ENCODE measurements around the gene TTC32.

TTC32 gene

DNA sequence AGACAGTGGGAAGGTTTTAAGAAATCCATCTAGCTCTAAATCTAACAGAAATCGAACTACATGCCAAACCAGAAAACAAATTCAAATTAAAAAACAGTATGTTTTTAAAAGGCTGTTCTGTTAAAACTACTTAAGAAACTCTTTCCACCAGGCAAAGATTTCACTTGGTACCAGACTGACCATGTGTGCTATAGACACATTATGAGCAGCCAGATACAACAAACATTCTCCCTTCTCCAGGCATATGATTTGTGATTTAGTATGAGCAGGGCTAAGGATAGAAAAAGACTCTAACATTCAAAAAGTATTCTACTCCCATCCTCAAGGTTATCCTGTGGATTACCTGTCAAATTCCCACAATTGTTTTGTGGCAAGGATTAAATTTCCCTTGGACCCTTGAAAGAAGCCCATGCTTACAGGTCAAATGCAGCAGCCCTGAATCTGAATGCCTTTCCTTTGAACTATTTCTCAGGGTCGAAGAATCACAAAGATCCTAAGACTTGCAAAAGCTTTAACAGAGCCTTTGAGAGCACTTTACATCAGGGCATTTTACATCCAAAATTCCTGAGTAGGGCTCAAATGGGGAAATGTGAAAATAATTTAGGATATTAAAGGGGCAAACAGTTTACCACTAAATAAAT lies 42.5 kb upstream of the TTC32 start:
- Histone ChIP-seq H3K4me1 (ENCODE audit: low read length) (no peaks in the 10 kb centered on the region), H3K79me2 (ENCODE audit: low read length) (no peaks in the 10 kb centered on the region), H3F3A (ENCODE audit: insufficient read depth, low read length) (no peaks in the 10 kb centered on the region), H3K4me3 (ENCODE audit: low read length) (no peak overlapping the region), H3K36me3 (replicated peaks; ENCODE audit: insufficient read depth, low read length) (no peaks in the 10 kb centered on the region), H3K9ac (ENCODE audit: low read length) (no peak overlapping the region), H3K27ac (ENCODE audit: low read length) (no peak overlapping the region), H3K9me3 (replicated peaks; ENCODE audit: insufficient read depth, low read length) (no peaks in the 10 kb centered on the region), H4K20me1 (ENCODE audit: insufficient read depth, low read length) (no peaks in the 10 kb centered on the region), H2AFZ (ENCODE audit: low read length) (no peak overlapping the region), H3K4me2 (ENCODE audit: low read depth, low read length) (no peak overlapping the region), H3K27me3 (replicated peaks; ENCODE audit: insufficient read depth, low read length) (no peaks in the 10 kb centered on the region), H3K9me2 (replicated peaks; ENCODE audit: insufficient read depth, low read length) (no peaks in the 10 kb centered on the region)
- DNase-seq = no peak
- TF ChIP-seq EZH2 (optimal IDR thresholded peaks at IDR 0.05; ENCODE audit: low read depth, low read length) = no peak
- no peak for TF ChIP-seq EZH2phosphoT487 (IDR thresholded peaks at IDR 0.05; ENCODE audit: low read length)
- TF ChIP-seq, protein P1, sequence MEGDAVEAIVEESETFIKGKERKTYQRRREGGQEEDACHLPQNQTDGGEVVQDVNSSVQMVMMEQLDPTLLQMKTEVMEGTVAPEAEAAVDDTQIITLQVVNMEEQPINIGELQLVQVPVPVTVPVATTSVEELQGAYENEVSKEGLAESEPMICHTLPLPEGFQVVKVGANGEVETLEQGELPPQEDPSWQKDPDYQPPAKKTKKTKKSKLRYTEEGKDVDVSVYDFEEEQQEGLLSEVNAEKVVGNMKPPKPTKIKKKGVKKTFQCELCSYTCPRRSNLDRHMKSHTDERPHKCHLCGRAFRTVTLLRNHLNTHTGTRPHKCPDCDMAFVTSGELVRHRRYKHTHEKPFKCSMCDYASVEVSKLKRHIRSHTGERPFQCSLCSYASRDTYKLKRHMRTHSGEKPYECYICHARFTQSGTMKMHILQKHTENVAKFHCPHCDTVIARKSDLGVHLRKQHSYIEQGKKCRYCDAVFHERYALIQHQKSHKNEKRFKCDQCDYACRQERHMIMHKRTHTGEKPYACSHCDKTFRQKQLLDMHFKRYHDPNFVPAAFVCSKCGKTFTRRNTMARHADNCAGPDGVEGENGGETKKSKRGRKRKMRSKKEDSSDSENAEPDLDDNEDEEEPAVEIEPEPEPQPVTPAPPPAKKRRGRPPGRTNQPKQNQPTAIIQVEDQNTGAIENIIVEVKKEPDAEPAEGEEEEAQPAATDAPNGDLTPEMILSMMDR (IDR thresholded peaks at IDR 0.05; ENCODE audit: low read length) = no peak

- H3K9ac ChIP-seq (ENCODE audit: low read length) = no peak overlapping the region
- no peak overlapping the region for H2AFZ ChIP-seq (ENCODE audit: low read length)
- TF ChIP-seq EZH2phosphoT487 (IDR thresholded peaks at IDR 0.05; ENCODE audit: low read length) (no peak), EZH2 (optimal IDR thresholded peaks at IDR 0.05; ENCODE audit: low read depth, low read length) (no peak)
- TF ChIP-seq, protein P1 (IDR thresholded peaks at IDR 0.05; ENCODE audit: low read length) = no peak
- H3K36me3 ChIP-seq (replicated peaks; ENCODE audit: insufficient read depth, low read length) = no peaks in the 10 kb centered on the region
- H4K20me1 ChIP-seq (ENCODE audit: insufficient read depth, low read length) = no peaks in the 10 kb centered on the region
- H3K27me3 ChIP-seq (replicated peaks; ENCODE audit: insufficient read depth, low read length) = no peaks in the 10 kb centered on the region
- H3K4me1 ChIP-seq (ENCODE audit: low read length) = no peaks in the 10 kb centered on the region
- no peak overlapping the region for H3K4me2 ChIP-seq (ENCODE audit: low read depth, low read length)
- DNase-seq = no peak
- no peaks in the 10 kb centered on the region for H3K9me2 ChIP-seq (replicated peaks; ENCODE audit: insufficient read depth, low read length)
- H3K9me3 ChIP-seq (replicated peaks; ENCODE audit: insufficient read depth, low read length) = no peaks in the 10 kb centered on the region
- no peak overlapping the region for H3K27ac ChIP-seq (ENCODE audit: low read length)
- no peak overlapping the region for H3K4me3 ChIP-seq (ENCODE audit: low read length)
- H3K79me2 ChIP-seq (ENCODE audit: low read length) = no peaks in the 10 kb centered on the region
- no peaks in the 10 kb centered on the region for H3F3A ChIP-seq (ENCODE audit: insufficient read depth, low read length)
Measured at GRCh38 chr2:19943189-19943588, 41.4 kb upstream of the TTC32 start.

GRCh38 chr2:19942199-19942598 lies 40.4 kb upstream of the TTC32 start:
- H3K4me3 ChIP-seq (ENCODE audit: low read length) = no peak overlapping the region
- no peak for DNase-seq
- H2AFZ ChIP-seq (ENCODE audit: low read length) = no peak overlapping the region
- no peaks in the 10 kb centered on the region for H3K9me3 ChIP-seq (replicated peaks; ENCODE audit: insufficient read depth, low read length)
- H4K20me1 ChIP-seq (ENCODE audit: insufficient read depth, low read length) = no peaks in the 10 kb centered on the region
- no peak overlapping the region for H3K4me2 ChIP-seq (ENCODE audit: low read depth, low read length)
- no peaks in the 10 kb centered on the region for H3K9me2 ChIP-seq (replicated peaks; ENCODE audit: insufficient read depth, low read length)
- H3K9ac ChIP-seq (ENCODE audit: low read length) = no peak overlapping the region
- no peaks in the 10 kb centered on the region for H3K79me2 ChIP-seq (ENCODE audit: low read length)
- no peaks in the 10 kb centered on the region for H3K36me3 ChIP-seq (replicated peaks; ENCODE audit: insufficient read depth, low read length)
- TF ChIP-seq EZH2 (optimal IDR thresholded peaks at IDR 0.05; ENCODE audit: low read depth, low read length) = no peak
- TF ChIP-seq EZH2phosphoT487 (IDR thresholded peaks at IDR 0.05; ENCODE audit: low read length) = no peak
- TF ChIP-seq, protein P1 (IDR thresholded peaks at IDR 0.05; ENCODE audit: low read length) = no peak
- no peaks in the 10 kb centered on the region for H3F3A ChIP-seq (ENCODE audit: insufficient read depth, low read length)
- no peaks in the 10 kb centered on the region for H3K27me3 ChIP-seq (replicated peaks; ENCODE audit: insufficient read depth, low read length)
- no peaks in the 10 kb centered on the region for H3K4me1 ChIP-seq (ENCODE audit: low read length)
- no peak overlapping the region for H3K27ac ChIP-seq (ENCODE audit: low read length)
